NCI-H2227 treated with DMSO at 0.1 percent for 48 hours (cell line): Measurements from ENCODE around the gene SATB2.

Source experiments
- DNase-seq: peaks from one replicate; lab custom pipeline; 2025; lab: John Stamatoyannopoulos, UW

The SATB2 gene

DNA sequence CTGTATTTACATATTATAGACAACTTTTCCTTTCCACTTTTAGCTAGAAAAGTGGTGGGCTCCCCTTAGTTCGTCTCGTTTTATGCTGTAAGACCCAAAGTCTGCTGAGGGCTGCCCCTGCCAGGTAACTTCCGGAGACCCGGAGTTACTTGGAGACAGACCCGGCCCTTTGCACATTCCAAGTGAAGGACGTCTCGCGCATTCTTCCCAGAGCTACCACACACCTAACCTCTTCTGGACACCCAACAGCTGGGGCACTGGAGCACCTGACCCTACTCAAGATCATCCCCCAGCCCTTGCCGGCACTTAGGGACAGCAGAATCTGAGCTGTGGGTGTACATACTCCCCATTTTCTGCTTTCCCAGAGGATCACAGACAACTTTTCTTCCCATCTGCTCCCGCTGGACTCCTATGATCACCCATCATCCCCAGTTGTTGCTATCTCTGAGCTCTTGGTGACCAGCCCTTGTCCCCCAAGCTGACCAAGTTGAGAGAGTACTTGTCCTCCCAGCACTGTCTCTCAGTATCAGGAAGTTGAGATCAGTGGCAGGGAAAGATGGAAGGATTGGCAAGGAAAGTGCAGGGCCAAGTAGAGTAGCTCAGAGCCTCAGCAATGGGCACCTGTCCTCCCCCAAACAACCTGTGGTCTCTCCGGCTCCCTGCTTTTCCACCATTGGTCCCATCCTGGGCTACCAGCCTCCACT is 8.4 kb upstream of the SATB2 start:
- DNase-seq = no peak

DNA sequence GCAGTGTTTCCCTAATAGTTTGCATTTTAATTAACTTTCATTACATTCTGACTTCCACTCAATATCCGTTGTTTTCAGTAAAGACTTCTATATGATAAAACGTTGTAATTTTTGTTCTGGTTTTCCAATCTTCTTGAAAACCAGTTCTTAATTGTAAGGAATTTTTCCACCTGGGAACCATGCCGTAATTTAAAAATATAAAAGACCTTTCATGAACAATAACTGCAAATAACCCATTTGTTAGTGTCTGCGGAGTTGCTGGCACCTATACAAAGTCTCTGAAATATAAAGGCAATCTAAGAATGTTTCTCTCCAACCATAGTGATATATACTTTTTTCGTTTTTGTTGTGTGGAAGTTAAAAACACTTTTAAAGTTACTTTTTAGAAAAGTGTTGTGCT is 7.7 kb upstream of the SATB2 start:
- DNase-seq = no peak

DNA sequence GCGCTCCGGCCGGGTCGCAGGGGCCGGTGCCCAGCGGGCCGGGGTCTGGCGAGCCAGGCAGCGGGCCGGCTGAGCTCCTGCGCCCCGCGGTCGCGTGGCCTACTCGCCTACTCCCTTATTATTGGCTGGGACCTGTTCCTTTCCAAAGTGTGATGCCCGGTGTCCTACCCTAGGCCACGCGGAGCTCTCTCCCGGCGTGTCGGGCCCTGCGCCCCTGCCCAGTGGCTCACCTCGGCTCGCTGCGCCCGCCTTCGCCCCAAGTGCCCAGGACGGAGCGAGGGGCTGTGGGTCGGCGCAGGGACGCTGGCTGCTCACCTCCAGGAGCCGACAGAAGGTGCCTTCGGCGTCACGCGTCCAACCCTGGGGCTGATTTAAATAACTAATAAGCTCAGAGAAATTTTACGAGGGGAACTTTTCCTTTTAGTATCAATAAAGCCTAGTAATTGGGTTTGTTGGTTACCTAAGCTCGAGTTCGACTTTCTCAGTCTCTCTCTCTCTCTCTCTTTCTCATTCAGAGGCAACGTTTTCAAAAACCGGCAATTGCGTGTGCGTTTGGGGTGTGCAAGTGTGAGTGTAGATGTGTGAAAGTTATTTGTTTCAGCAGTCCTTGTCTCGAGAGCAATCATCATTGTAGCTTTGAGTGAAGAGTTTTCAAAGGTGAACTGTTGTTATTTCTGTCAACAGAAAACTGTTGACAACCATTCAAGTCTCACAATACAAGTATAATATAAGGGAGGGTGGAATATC is 7.0 kb upstream of the SATB2 start:
- DNase-seq = no peak

DNA sequence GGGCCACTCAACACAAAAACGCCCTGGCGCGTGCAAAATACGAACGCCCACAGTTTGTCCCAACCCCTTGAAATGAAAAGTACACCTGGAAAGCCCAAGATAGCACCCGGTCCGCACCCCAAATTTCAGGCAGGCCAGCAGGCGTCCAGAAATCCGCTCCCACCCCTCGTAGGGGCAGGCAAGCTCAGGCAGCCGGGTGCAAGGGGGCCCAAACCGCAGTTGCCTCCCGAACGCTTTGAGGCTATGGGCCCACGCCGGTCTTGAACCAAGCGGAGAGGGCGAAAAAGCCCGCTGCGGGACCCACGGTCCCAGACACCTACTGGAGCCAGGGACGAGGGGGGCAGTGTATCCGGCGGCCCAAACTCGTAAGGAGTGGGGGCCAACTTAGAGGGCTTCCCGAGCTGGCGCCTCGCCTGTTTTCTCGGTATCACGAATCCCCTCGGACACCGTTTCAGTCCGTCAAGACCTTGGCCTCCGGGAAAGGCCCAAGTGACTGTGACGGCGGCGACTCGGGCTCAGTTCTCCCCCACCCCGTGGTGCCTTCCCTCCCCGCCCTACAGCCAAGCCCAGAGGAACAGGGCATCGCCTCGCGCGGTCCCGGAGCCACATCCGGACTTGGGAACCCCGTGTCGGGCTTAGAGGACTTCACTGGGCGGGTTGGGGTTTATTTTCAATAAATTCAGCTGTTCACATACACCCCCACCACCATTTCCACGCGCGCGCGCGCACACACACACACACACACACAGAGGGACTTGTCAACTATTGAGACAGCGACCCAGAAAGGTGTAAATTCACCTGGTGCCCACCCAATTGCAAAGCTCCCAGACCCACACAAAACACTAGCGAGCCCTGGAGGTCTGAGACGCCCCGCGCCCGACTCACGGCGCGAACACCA is 6.2 kb upstream of the SATB2 start:
- no peak for DNase-seq

DNA sequence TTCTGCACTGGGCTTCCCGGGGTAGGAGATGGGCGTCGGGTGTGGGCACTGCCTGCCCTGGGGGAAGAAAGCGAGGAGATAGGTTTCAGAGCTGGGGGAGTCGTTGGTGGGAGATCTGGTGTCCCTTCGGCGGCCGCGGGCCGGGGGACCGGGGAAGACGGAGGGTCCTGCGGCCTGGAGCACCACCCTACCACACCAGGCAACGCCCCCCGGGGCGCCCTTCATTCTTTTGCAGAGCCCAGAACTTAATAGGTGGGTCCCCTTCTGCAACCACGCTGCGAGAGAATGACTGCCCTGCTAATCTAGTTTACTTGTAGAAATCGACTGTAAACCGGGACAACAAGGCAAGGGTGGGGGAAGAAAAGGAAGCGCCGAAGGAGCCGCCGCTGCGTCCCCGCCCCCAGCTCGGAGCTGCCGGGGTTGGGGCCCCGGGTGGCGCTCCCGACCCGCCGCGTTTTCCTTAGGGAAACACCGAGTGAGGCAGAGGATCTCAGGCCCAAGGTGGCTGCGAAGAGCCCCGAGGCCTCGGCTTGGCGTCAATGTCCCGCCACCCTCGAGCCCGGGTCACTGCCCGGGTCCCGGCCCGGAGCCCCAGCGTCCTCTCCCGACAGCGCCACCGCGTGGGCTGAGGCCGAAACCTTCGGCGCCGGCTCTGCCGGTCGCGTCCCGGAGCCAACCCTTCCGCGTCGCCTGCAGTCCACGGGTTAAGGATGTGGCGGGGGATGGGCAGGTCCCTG is 5.4 kb upstream of the SATB2 start:
- DNase-seq = no peak

DNA sequence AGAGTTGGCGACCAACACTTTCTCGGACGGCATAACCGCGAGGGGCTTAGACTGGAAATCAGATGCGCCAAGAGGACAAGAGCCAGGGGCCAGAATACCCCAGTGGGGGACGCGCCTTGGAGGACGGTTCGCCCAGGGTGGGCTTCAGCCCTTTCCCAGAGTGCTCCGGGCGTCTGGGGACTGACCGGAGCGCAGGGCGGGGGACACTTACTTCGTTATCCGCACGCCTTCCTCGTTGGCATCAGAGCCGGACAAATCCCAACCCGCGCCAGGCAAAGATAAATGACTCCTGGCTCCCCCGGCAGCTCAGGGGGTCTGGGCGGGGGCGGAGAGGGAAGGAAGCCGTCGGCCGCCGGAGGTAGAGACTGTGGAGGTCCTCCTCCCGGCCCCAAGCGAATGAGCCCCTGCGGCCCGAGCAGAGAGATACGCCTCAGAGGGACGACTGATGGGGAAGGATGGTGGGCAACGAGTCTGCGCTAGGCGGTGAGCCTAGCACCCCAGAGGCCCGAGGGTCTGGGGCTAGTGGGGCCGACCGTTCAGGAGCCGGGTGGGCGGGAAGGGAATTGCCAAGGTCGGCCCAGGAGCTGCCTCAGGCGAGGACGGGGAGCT is 4.7 kb upstream of the SATB2 start:
- DNase-seq = no peak

DNA sequence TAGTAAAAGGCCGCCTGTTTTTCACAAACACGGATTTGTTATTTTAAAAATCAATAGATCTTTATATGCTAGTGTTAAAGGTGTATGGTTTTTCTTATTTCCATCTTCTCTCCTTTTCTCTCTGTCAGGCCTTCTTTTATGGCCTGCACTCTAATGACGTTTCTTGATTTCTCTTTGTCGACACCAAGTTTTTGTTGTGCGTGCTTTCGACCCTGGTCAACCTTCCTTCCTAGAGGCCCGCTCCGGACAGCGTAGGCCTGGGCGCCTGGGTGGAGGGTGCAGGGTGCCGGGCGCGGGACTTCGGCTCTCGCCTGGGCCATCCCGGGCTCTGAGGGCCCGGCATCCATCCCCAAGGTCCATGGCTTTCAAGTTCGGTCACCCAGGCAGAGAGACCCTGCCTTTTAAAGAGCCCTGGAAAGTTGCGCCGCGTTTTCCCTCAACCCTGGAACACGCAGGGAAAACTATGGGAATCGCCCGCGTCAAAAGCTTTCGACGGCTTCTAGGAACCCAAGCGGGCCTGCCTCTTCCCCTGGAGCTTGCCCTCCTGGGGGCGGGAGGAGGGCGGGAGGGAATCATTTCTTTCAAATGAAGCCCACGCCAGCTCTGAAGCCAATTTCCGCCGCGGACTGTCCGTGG is 4.1 kb upstream of the SATB2 start:
- no peak for DNase-seq

DNA sequence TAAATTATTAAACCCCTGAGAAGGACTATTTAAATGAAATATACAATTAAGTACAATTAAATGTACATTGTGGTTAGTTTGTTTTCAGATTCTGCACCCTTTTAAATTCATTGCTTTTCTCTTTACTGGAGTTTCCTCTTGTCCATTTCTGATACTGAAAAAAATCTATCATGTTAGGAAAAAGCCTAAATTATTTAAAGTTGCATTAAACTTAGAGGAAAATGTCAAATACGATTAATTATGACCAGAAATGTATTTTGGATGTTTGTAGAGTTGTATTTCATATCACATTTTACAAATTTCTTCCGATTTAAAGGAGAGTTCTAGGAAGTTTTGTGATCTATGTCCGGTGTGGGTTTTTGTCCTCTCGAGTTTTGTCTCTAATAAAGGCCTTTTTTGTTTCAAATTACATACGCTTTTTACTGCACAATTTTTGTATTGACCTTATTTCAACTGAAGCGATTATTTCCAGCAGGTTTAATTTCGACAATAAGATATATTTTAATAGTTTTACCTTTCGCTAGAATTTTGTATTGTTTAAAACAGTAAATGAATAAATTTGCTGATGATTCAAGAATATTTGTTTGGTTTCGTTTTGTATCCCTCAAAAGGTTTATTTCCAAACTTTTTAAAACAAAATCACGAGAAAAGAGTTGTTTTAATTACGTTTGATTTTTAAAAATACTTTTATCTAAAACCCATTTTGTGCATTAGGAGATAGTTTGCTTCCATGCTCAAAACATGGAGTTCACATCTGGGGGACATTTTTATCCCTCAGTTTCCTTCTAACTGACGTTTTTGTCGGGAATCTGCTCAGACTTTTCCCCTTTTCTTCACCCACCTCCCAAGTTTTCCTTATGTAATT is 3.3 kb upstream of the SATB2 start:
- no peak for DNase-seq

DNA sequence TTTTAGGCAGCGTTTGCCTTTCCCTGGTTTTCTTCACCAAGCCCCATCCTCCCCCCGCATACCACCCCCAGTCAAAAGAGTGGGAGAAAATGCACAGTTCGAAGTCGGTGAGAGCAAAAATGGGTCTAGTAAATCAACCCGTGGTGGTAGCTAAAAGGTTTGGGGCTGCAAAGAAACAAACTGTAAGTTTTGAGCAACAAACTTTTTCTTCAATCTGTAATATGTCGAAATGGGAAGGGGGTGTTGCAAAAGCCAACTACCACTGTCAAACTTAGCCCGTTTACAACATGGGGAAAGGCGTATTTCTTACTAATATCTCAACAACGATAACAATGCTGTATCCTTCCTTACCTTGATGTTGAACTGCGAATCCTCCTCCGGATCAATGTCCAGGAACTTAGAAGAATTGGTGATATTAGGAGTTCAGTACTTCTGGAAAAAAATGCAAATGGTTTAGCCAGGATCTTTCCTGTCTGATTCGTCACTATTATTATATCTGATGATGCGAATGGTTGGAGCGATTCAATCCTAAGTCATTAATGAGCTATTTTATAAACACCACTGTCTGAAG is 2.4 kb upstream of the SATB2 start:
- DNase-seq = no peak

DNA sequence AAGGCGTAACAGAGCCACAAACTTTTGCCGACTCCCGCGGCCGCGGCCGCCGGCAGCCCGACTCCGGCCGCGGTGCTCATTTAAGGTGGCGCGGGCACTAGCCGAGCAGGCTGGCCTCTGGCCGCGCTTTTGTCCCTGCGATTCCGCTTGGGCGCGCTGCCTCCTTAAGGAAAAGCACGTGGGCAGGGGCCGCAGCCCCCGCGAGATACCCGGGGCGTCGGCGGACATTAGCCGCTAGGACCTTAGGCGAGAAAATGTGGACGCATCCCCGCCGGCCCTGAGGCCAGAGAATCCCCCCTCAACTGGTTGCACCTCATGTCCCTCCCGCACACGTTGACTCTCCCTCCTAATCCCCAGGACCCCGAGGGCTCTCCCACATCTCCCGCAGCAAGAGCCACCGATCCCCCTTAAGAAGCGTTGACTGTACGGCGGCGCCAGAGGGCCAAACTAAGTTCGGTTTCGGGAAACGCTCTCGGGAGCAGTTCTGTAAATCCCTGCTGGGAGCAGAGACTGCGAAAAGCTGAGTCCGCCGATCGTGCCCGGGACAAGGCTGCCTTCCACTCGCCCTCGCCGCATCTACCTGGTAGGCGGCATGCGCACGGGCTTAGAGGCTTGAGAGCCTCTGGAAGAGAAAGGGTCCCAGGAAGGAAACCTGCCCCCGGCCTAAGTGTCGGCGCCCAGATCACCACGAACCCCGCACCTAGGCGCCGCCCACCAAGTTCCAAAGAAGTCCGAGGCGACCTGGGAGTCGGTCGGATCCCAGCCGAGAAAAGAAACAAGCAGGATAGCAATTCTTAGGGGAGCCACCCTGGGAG is 1.8 kb upstream of the SATB2 start:
- DNase-seq = peak; percentile 99

DNA sequence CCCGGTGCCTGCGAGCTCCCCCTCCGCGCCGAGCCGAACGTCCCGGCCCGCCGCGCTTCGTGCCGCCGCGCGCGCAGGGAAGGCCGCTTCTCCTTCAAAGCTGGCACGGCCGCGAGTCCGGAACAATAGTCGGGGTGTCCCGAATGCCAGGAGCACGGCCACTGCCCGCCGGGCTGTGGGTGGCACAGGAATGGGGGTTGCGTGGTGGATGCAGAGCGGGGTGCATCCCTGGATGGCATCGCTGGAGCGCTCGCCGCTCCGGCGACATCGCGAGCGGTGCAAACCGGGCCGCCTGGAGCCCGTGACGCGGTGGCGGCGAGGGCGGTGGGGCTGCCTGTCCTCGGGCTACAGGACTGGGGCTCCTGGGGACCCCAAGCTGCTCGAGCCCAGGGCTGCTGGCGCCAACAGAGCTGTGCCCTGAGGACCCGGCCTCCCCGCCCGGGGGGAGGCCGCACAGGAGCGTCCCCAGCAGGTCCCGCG is 1.1 kb upstream of the SATB2 start:
- peak; percentile 70 for DNase-seq

DNA sequence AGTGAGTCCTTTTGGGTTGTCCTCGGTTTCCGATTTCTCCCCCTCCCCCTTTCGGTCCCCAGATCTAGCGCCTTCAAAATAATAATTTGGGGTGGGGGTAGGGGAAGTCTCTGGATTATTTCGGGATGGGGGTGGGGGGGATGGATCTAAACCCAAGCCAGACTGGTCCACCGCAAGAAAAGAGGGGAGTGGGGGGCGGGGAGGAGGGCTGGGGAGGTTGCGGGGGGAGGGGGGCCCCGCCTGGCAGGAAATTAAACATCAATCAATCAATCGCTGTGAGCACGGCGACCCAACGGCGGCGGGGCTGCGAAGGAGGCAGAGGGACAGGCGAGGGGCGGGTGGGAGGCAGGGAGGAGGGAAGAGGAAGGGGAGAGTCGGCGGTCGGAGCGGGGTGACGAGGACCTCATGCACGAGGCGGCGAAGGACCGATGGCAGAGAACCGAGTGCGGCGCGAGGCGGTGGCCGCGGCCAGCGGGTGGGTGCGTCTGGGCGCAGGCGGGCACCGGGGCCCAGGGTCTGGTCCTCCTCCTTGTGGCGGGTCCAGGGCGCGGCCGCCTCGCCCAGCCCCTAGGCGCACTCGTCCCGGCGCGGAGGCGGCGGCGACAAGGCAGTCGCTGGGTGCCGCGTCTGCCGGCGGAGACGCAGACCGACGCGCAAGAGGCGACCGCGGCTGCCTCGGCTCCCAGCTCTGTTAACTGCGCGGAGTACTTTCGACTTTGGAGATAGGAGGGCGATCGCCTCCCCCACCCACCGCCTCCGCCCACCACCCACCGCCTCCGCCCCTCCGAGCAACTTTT is 468 bp upstream of the SATB2 start:
- no peak for DNase-seq

DNA sequence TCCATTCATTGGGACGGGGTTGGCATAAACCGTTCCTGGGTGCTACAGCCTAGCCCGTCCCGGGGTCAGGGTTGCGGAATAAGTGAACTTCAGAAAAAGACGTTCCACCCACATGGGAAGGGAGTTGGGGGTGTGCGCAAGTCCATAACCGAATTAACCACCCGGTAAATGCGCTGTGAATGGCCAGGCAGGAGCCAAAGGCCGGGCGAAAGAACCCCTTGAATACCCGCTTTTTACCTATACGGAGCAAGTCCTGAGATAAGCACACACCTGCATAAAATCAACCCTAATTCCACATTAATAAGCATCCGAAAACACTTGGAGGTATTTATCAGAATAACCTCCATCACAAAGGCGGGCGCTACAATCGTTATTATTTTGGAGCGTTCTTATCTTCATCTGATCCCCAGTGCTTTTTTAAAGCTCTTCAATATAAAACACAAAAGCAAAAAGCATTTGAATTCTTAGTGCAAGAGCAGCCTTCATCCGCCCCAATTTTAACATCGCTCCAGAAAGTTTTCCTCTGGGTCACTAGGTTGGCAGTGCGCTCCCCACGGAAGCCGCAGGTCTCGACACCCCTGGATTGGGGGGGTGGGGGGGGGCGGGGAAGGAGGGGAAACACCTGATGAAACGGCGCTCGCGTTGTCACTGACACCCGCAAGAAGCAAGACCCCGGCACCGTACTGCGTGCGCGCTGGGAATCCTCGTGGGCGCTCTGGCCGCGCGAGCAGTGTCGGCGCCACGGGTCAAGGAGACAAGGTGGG is 1.2 kb downstream of the SATB2 start:
- DNase-seq = no peak

DNA sequence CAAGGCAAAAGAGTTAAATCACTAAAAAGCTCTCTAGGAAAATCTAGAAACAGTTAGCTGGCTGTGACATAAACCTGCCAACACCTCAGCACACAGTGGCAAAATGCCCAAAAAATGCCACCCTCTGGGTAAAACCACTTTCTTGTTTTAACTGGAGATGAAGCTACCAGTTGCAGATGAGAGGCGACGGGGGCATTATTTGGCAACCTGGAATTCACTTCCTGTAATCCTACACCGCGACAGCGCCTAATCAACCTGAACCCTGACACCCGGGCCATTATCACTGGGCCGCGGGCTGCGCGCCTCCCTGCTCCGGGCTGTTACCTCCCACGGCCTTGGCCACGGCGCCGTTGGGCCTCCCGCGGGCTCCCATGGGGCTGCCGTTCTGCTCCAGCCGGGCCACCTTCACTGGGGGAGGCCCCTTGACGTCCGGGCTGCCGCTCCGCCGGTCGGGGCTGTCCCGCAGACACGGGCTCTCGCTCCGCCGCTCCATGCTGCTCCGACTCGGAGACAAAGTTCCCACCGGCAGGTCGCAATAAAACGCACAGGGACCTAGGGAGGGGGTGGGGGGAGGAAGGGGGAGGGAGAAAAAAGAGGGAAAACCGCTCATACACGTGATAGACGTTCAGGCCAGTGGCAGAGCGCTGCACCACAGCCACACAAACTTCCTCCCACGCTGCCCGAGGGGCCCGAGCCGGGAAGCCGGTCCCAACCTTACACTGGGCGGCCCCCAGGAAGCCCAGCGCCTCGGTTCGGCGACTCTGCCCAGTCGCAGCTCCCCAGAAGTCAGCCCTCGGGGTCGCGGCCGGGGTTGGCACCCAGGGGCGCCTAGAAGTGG is 2.0 kb downstream of the SATB2 start:
- no peak for DNase-seq

DNA sequence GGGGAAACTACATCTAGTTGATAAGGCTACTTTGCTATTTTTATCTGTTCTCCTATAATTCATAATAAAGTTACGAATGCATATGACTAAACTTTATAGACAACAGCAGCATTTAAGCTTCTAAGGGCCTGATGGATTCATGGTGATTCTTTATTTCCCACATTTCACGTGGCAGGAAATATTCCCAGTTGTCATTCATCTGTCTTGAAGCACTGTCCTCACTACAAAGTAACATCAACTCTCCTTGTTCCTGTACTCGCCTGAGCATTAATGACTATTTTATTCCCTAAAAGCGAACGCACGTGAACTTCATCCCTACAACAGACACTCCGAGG is 2.6 kb downstream of the SATB2 start:
- no peak for DNase-seq

DNA sequence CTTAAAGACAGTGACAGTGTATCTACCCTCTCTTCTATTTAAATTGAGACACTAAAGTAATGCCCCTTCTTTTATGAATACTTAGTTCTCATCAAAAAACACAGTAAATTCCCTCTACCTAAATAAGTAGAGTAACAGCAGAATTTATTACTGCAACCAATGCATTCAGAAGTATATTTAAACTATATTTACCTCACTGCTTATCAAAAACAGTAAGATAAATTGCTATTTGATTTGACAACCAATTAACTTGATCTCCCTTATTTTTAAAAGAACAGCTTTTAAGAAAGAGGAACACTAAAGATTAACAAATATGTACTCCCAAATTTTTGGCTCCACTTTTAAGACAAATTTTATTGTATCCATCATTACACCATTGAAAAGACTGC is 4.8 kb downstream of the SATB2 start:
- no peak for DNase-seq
